ENCODE measurements around the gene FAM153A.
"Not testable (repeated sequence)": the region's sequence is repeated elsewhere in the genome, so short reads cannot be mapped to it uniquely, and the experiment has no call there.

FAM153A gene

GRCh38 chr5:177724858-177725257 is 57.8 kb downstream of the FAM153A start:
- not testable (repeated sequence) for DNase-seq

GRCh38 chr5:177723831-177724485 is 58.7 kb downstream of the FAM153A start:
- not testable (repeated sequence) for DNase-seq

GRCh38 chr5:177722829-177723228 is 59.9 kb downstream of the FAM153A start:
- DNase-seq, result not testable (repeated sequence)

- not testable (repeated sequence) for DNase-seq
These were observed 62.7 kb downstream of the FAM153A start for GRCh38 chr5:177719989-177720388.

- not testable (repeated sequence) for DNase-seq
These were observed 67.3 kb downstream of the FAM153A start for GRCh38 chr5:177715423-177715822.

GRCh38 chr5:177696100-177696499 is 86.6 kb downstream of the FAM153A start:
- DNase-seq, result not testable (repeated sequence)

- not testable (repeated sequence) for DNase-seq
These were observed 87.3 kb downstream of the FAM153A start for GRCh38 chr5:177695356-177695930.

GRCh38 chr5:177694518-177694835 is 88.2 kb downstream of the FAM153A start:
- DNase-seq, result not testable (repeated sequence)

- not testable (repeated sequence) for DNase-seq
These were observed 88.8 kb downstream of the FAM153A start for GRCh38 chr5:177693671-177694517.

GRCh38 chr5:177692969-177693368 is 89.7 kb downstream of the FAM153A start:
- not testable (repeated sequence) for DNase-seq

- DNase-seq, result not testable (repeated sequence)
These were observed 90.2 kb downstream of the FAM153A start for GRCh38 chr5:177692507-177692906.

- not testable (repeated sequence) for DNase-seq
These were observed 93.6 kb downstream of the FAM153A start for GRCh38 chr5:177689011-177689610.

- not testable (repeated sequence) for DNase-seq
These were observed 94.6 kb downstream of the FAM153A start for GRCh38 chr5:177688091-177688490.

- not testable (repeated sequence) for DNase-seq
These were observed 100.8 kb downstream of the FAM153A start for GRCh38 chr5:177681920-177682319.
